Mesendoderm (in vitro differentiated cells): ENCODE measurements around the gene LYPLA2.
"Not testable (repeated sequence)": the region's sequence is repeated elsewhere in the genome, so short reads cannot be mapped to it uniquely, and the experiment has no call there.

Experiments
- DNase-seq: peaks from one replicate; pipeline ENCODE4 v3.0.0; 2013
- H2AK5ac ChIP-seq: 2 replicates; pipeline ENCODE4 v1.6.1; 2013; ENCODE audit warnings: low read length, inconsistent platforms
- H2BK120ac ChIP-seq: 2 replicates; pipeline ENCODE4 v1.6.1; 2013; ENCODE audit warnings: low read depth, mild to moderate bottlenecking, low read length, moderate library complexity, mixed read lengths
- H2BK15ac ChIP-seq: replicated peaks from 2 replicates; pipeline ENCODE4 v1.6.1; 2013; ENCODE audit warnings: low read depth, mild to moderate bottlenecking, moderate library complexity
- H2BK5ac ChIP-seq: 2 replicates; pipeline ENCODE4 v1.6.1; 2013; ENCODE audit warnings: low read length, inconsistent platforms
- H3K18ac ChIP-seq: 2 replicates; pipeline ENCODE4 v1.6.1; 2013; ENCODE audit warnings: mild to moderate bottlenecking, low read length, mixed read lengths
- H3K23ac ChIP-seq: one replicate; pipeline ENCODE4 v1.6.1; 2013; ENCODE audit warnings: low read length
- H3K27ac ChIP-seq: 2 replicates; pipeline ENCODE4 v1.5.1; 2013; ENCODE audit warnings: low read depth, mild to moderate bottlenecking, inconsistent platforms, low read length, moderate library complexity
- H3K27me3 ChIP-seq: 2 replicates; pipeline ENCODE4 v1.6.1; 2013; ENCODE audit warnings: low read length, control low read depth, mild to moderate bottlenecking, inconsistent platforms; ENCODE audit not compliant: insufficient read depth, poor library complexity
- H3K36me3 ChIP-seq: 2 replicates; pipeline ENCODE4 v1.6.1; 2013; ENCODE audit warnings: low read length, inconsistent platforms; ENCODE audit not compliant: control insufficient read depth, insufficient read depth
- H3K4ac ChIP-seq: one replicate; pipeline ENCODE4 v1.6.1; 2013; ENCODE audit warnings: low read depth, mild to moderate bottlenecking, low read length, moderate library complexity
- H3K4me1 ChIP-seq: 2 replicates; pipeline ENCODE4 v1.6.1; 2013; ENCODE audit warnings: low read depth, low read length, inconsistent platforms; ENCODE audit not compliant: control insufficient read depth
- H3K4me2 ChIP-seq: 2 replicates; pipeline ENCODE4 v1.6.1; 2013; ENCODE audit warnings: low read length
- H3K4me3 ChIP-seq: 2 replicates; pipeline ENCODE4 v1.5.1; 2013; ENCODE audit warnings: mild to moderate bottlenecking, low read length
- H3K56ac ChIP-seq: one replicate; pipeline ENCODE4 v1.6.1; 2013; ENCODE audit warnings: low read length
- H3K79me1 ChIP-seq: 2 replicates; pipeline ENCODE4 v1.6.1; 2013; ENCODE audit warnings: low read length, inconsistent platforms
- H3K79me2 ChIP-seq: 2 replicates; pipeline ENCODE4 v1.6.1; 2013; ENCODE audit warnings: mild to moderate bottlenecking, low read length; ENCODE audit not compliant: control insufficient read depth, insufficient read depth
- H3K9ac ChIP-seq: 2 replicates; pipeline ENCODE4 v1.6.1; 2013; ENCODE audit warnings: low read length, inconsistent platforms
- H4K5ac ChIP-seq: one replicate; pipeline ENCODE4 v1.6.1; 2013; ENCODE audit warnings: low read length
- H4K8ac ChIP-seq: one replicate; pipeline ENCODE4 v1.6.1; 2013; ENCODE audit warnings: low read depth, mild to moderate bottlenecking, control low read depth, low read length, moderate library complexity
- WGBS: extraction: QIAGEN DNeasy Blood & Tissue Kit; methylation state at CpG from one replicate; pipeline ENCODE4 v1.1.7; 2013; ENCODE audit warnings: low lambda C conversion rate, missing lambda C conversion rate; ENCODE audit not compliant: insufficient coverage; ENCODE audit errors: extremely low coverage; 5-methylcytosine and 5-hydroxymethylcytosine counted together

Gene LYPLA2

GRCh38 chr1:23774174-23774880, 16.6 kb upstream of the LYPLA2 start:
- no peak for DNase-seq
- no CpG with 5 or more reads among the region's 6 CpGs for WGBS

GRCh38 chr1:23776217-23776616, 14.7 kb upstream of the LYPLA2 start:
- H3K27ac ChIP-seq = no peak overlapping the region
- peaks cover 15% of the 10 kb centered on the region for H3K79me2 ChIP-seq
- no peaks in the 10 kb centered on the region for H3K27me3 ChIP-seq
- no peak overlapping the region for H2BK5ac ChIP-seq
- no peak overlapping the region for H2BK120ac ChIP-seq
- H3K79me1 ChIP-seq = peaks cover 12% of the 10 kb centered on the region
- no CpG with 5 or more reads among the region's 2 CpGs for WGBS
- H3K36me3 ChIP-seq = no peaks in the 10 kb centered on the region
- H2BK15ac ChIP-seq = no peak overlapping the region
- no peak overlapping the region for H3K4me3 ChIP-seq
- H3K23ac ChIP-seq = no peak overlapping the region
- no peak overlapping the region for H3K4me2 ChIP-seq
- no peak overlapping the region for H2AK5ac ChIP-seq
- DNase-seq = no peak
- no peak overlapping the region for H3K18ac ChIP-seq
- no peak overlapping the region for H3K9ac ChIP-seq
- H4K8ac ChIP-seq = no peak overlapping the region
- no peak overlapping the region for H3K56ac ChIP-seq
- peaks cover 4% of the 10 kb centered on the region for H3K4me1 ChIP-seq
- no peak overlapping the region for H3K4ac ChIP-seq
- H4K5ac ChIP-seq = no peak overlapping the region

More at GRCh38 chr1:23774174-23774880, 16.6 kb upstream of the LYPLA2 start:
- Histone ChIP-seq H3K79me2 (peaks cover 7% of the 10 kb centered on the region), H2BK5ac (no peak overlapping the region), H3K9ac (no peak overlapping the region), H3K27ac (no peak overlapping the region), H4K5ac (no peak overlapping the region), H3K4ac (no peak overlapping the region), H2AK5ac (no peak overlapping the region), H3K36me3 (no peaks in the 10 kb centered on the region), H3K27me3 (no peaks in the 10 kb centered on the region), H3K4me3 (no peak overlapping the region), H3K4me1 (peaks cover 3% of the 10 kb centered on the region), H3K4me2 (no peak overlapping the region), H3K56ac (no peak overlapping the region), H2BK120ac (no peak overlapping the region), H3K23ac (no peak overlapping the region), H3K79me1 (peaks cover 7% of the 10 kb centered on the region), H3K18ac (no peak overlapping the region), H2BK15ac (no peak overlapping the region), H4K8ac (no peak overlapping the region)

GRCh38 chr1:23777979-23778814, 12.7 kb upstream of the LYPLA2 start, which contains the start of gene PITHD1:
PITHD1 (plus strand) TSS chr1:23778418; CDS start chr1:23778516, 98 bp downstream.
- no peak within 1 kb of the TSS for H4K5ac ChIP-seq
- no peaks in the 10 kb centered on the region for H3K36me3 ChIP-seq
- H3K4me2 ChIP-seq = peak within 1 kb of the TSS; percentile 97
- H2AK5ac ChIP-seq = no peak within 1 kb of the TSS
- H3K4ac ChIP-seq = peak within 1 kb of the TSS; percentile 82
- H3K23ac ChIP-seq = peak within 1 kb of the TSS; percentile 80
- no CpG with 5 or more reads among the region's 91 CpGs for WGBS
- H4K8ac ChIP-seq = no peak within 1 kb of the TSS
- H2BK15ac ChIP-seq = no peak within 1 kb of the TSS
- peak within 1 kb of the TSS; percentile 44 for H3K18ac ChIP-seq
- no peak within 1 kb of the TSS for H2BK120ac ChIP-seq
- no peaks in the 10 kb centered on the region for H3K27me3 ChIP-seq
- H3K79me1 ChIP-seq = peaks cover 14% of the 10 kb centered on the region
- peaks cover 4% of the 10 kb centered on the region for H3K4me1 ChIP-seq
- H3K56ac ChIP-seq = peak within 1 kb of the TSS; percentile 100
- H3K4me3 ChIP-seq = peak within 1 kb of the TSS; percentile 98
- peaks cover 15% of the 10 kb centered on the region for H3K79me2 ChIP-seq
- peak within 1 kb of the TSS; percentile 49 for H2BK5ac ChIP-seq
- peak within 1 kb of the TSS; percentile 30 for H3K27ac ChIP-seq
- DNase-seq = peak; percentile 90
- H3K9ac ChIP-seq = peak within 1 kb of the TSS; percentile 96

- no peak overlapping the region for H2BK5ac ChIP-seq
- peaks cover under 1% of the 10 kb centered on the region for H3K36me3 ChIP-seq
- peaks cover 15% of the 10 kb centered on the region for H3K79me2 ChIP-seq
- no peak overlapping the region for H4K8ac ChIP-seq
- no peak overlapping the region for H2AK5ac ChIP-seq
- no peak overlapping the region for H2BK15ac ChIP-seq
- no peak overlapping the region for H4K5ac ChIP-seq
- peaks cover 14% of the 10 kb centered on the region for H3K79me1 ChIP-seq
- no peak overlapping the region for H3K4ac ChIP-seq
- no peak for DNase-seq
- no peak overlapping the region for H3K27ac ChIP-seq
- H3K4me2 ChIP-seq = no peak overlapping the region
- H3K18ac ChIP-seq = no peak overlapping the region
- no peaks in the 10 kb centered on the region for H3K27me3 ChIP-seq
- no peak overlapping the region for H3K23ac ChIP-seq
- H3K4me3 ChIP-seq = no peak overlapping the region
- no CpG with 5 or more reads among the region's 3 CpGs for WGBS
- H2BK120ac ChIP-seq = no peak overlapping the region
- H3K4me1 ChIP-seq = peaks cover 4% of the 10 kb centered on the region
- H3K56ac ChIP-seq = no peak overlapping the region
- no peak overlapping the region for H3K9ac ChIP-seq
These were observed 11.0 kb upstream of the LYPLA2 start for GRCh38 chr1:23779826-23780371.

GRCh38 chr1:23783141-23783540, 7.8 kb upstream of the LYPLA2 start:
- H3K36me3 ChIP-seq = not testable (repeated sequence)
- peaks cover 12% of the 10 kb centered on the region for H3K79me1 ChIP-seq

More at GRCh38 chr1:23783141-23783540, 7.8 kb upstream of the LYPLA2 start:
- not testable (repeated sequence) for H2BK5ac ChIP-seq, H2BK120ac ChIP-seq, H3K4me2 ChIP-seq, H3K4me1 ChIP-seq, H4K8ac ChIP-seq, H3K4me3 ChIP-seq, H3K23ac ChIP-seq, H3K18ac ChIP-seq, H3K9ac ChIP-seq, H2AK5ac ChIP-seq, H2BK15ac ChIP-seq, H3K56ac ChIP-seq, H4K5ac ChIP-seq, DNase-seq, H3K27ac ChIP-seq, H3K4ac ChIP-seq, H3K27me3 ChIP-seq
- WGBS = no CpG with 5 or more reads among the region's 11 CpGs
- H3K79me2 ChIP-seq = peaks cover 15% of the 10 kb centered on the region
